CD4-positive, alpha-beta T cell treated with Interleukin-4 for 1 hour (primary cell): Measurements from ENCODE around the gene RGCC.
"Not testable (repeated sequence)": the region's sequence is repeated elsewhere in the genome, so short reads cannot be mapped to it uniquely, and the experiment has no call there.

Experiments
- DNase-seq, 2 donors: peaks; one replicate each; pipeline ENCODE4 v3.0.0-alpha.2; 2020 to 2022

Gene RGCC

GRCh38 chr13:41456768-41457588, at the start of gene RGCC:
RGCC (plus strand) TSS chr13:41457550; CDS start chr13:41457708, 158 bp downstream.
- DNase-seq = peak; percentile 97

GRCh38 chr13:41408121-41408520, 49.2 kb upstream of the RGCC start:
- DNase-seq = no peak

GRCh38 chr13:41408746-41409145, 48.6 kb upstream of the RGCC start:
- DNase-seq = no peak

GRCh38 chr13:41409611-41410010, 47.7 kb upstream of the RGCC start:
- no peak for DNase-seq

- DNase-seq = no peak
Measured at GRCh38 chr13:41411060-41411459, 46.3 kb upstream of the RGCC start.

- DNase-seq = peak; percentile 28 to 52
Measured at GRCh38 chr13:41411522-41411921, 45.8 kb upstream of the RGCC start.

GRCh38 chr13:41413872-41414271, 43.5 kb upstream of the RGCC start:
- DNase-seq = no peak

- no peak for DNase-seq
Measured at GRCh38 chr13:41416276-41416675, 41.1 kb upstream of the RGCC start.

- no peak for DNase-seq
Measured at GRCh38 chr13:41418027-41418426, 39.3 kb upstream of the RGCC start.

- DNase-seq = no peak
Measured at GRCh38 chr13:41418731-41419130, 38.6 kb upstream of the RGCC start.

GRCh38 chr13:41419206-41419605, 38.1 kb upstream of the RGCC start:
- no peak for DNase-seq

- no peak for DNase-seq
Measured at GRCh38 chr13:41420146-41420545, 37.2 kb upstream of the RGCC start.

- not testable (repeated sequence) for DNase-seq
Measured at GRCh38 chr13:41421330-41421729, 36.0 kb upstream of the RGCC start.

GRCh38 chr13:41421983-41422382, 35.4 kb upstream of the RGCC start:
- DNase-seq = not testable (repeated sequence)

GRCh38 chr13:41423259-41423658, 34.1 kb upstream of the RGCC start:
- DNase-seq = not testable (repeated sequence)

- DNase-seq = not testable (repeated sequence)
Measured at GRCh38 chr13:41424675-41425074, 32.7 kb upstream of the RGCC start.

- DNase-seq = no peak
Measured at GRCh38 chr13:41426047-41426446, 31.3 kb upstream of the RGCC start.

- no peak for DNase-seq
Measured at GRCh38 chr13:41427666-41428065, 29.7 kb upstream of the RGCC start.

GRCh38 chr13:41428155-41428554, 29.2 kb upstream of the RGCC start:
- peak; percentile 46 to 47 for DNase-seq

GRCh38 chr13:41434030-41434429, 23.3 kb upstream of the RGCC start:
- not testable (repeated sequence) for DNase-seq

GRCh38 chr13:41434831-41435520, 22.4 kb upstream of the RGCC start:
- no peak for DNase-seq

- no peak for DNase-seq
Measured at GRCh38 chr13:41443969-41444368, 13.4 kb upstream of the RGCC start.

- no peak for DNase-seq
Measured at GRCh38 chr13:41452462-41452861, 4.9 kb upstream of the RGCC start.

GRCh38 chr13:41453620-41454019, 3.7 kb upstream of the RGCC start:
- no peak for DNase-seq
